ENCODE data around the gene BCAR1.
A peak's percentile ranks its signal among the peaks of the same experiment; 100 is the strongest.

Gene BCAR1

DNA sequence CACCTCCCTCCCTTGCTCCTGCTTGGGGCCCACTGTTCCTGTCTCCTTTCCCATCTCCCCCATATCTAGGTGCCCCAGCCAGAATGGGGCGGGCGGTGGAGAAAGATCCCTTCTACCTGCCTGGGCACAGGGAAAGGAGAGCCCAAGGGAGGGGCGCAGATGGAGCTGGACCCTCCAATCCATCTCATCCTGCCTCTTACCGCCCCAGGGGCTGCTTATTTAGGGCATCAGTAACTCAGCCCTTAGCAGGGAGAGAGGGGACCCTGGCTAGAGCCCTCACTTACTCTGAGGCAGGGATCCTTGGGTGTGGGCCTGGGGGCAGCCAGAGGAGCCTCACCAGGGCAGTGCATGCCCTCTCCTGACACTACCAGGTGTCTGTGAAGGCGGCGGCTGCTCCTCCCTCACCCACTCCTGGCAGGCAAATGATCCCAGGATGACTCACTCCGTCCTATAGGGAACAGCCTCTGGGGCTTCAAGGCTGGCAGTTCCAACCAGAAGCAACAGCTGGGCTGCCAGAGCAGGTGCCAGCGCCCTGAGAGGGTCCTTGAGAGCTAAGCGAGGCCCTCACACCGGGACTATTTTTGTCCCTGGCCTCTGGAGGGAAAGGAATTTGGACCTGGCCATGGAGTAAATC lies 16.3 kb upstream of the BCAR1 start:
- Histone ChIP-seq H3K56ac (ENCODE audit: low read length) (no peak overlapping the region), H2BK120ac (ENCODE audit: low read depth, low read length) (no peak overlapping the region), H3K18ac (ENCODE audit: low read length) (no peak overlapping the region), H2BK5ac (ENCODE audit: low read length) (no peak overlapping the region), H3K36me3 (ENCODE audit: control insufficient read depth, insufficient read depth, low read length) (peaks cover 2% of the 10 kb centered on the region), H2BK15ac (replicated peaks; ENCODE audit: low read depth) (no peak overlapping the region), H3K23ac (ENCODE audit: low read length) (no peak overlapping the region), H3K79me1 (ENCODE audit: low read length) (peaks cover 15% of the 10 kb centered on the region), H3K27ac (ENCODE audit: low read depth, low read length) (no peak overlapping the region), H3K27me3 (ENCODE audit: insufficient read depth, low read length, poor library complexity) (no peaks in the 10 kb centered on the region), H3K4ac (ENCODE audit: low read depth, low read length) (no peak overlapping the region), H3K4me3 (ENCODE audit: low read length) (no peak overlapping the region), H3K9ac (ENCODE audit: low read length) (no peak overlapping the region), H3K4me1 (ENCODE audit: control insufficient read depth, low read depth, low read length) (peaks cover 6% of the 10 kb centered on the region), H4K8ac (ENCODE audit: low read depth, low read length) (no peak overlapping the region), H3K4me2 (ENCODE audit: low read length) (no peak overlapping the region), H3K79me2 (ENCODE audit: control insufficient read depth, insufficient read depth, low read length) (peaks cover 28% of the 10 kb centered on the region), H4K5ac (ENCODE audit: low read length) (no peak overlapping the region), H2AK5ac (ENCODE audit: low read length) (no peak overlapping the region)
- DNase-seq, result peak; percentile 63
- no CpG with 5 or more reads among the region's 10 CpGs for WGBS (ENCODE audit: extremely low coverage, insufficient coverage, low lambda C conversion rate)

DNA sequence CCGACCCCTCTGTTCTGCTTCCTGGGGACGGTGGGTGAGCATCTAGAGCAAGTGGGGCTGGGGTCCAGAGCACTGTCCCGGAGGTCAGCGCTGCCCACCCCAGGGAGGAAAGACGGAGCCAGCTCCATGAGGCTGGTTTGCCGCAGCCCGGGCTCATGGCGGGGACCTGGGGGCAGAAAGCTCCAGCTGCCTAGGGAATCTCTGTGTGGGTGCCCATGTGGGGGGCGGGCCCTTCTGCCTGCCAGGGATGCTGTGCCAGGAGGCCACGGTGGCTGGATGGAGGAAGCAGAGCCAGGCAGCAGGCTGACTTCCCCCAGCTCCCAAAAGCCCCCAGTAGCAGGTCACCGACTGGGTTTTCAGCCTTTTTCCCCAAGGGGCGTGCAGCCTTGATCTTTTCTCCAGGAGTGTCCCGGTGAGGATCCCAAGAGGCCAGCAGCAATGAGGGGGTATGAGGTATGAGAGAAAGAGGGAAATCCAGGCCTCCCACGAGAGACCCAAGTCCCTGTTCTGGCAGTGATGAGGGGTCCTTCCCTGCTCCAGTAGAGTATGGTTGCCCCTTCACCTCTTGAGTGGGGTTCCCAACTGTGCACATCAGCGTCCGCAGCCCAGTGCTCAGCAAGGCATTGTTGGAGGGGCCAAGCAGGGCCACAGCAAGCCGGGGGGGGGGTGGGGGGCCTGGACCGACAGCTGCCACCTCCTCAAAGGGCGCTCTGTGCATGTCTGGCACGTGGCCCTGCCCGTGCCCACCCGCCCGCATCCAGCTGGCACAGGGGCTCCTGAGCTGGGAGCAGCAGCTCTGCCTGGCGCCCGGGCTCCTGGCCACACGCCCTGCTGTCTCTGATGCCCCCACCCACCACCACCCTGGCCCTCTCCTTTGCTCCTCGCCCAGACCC lies 15.6 kb upstream of the BCAR1 start:
- no peak overlapping the region for H2AK5ac ChIP-seq (ENCODE audit: low read length)
- H2BK120ac ChIP-seq (ENCODE audit: low read depth, low read length), result no peak overlapping the region
- no peak overlapping the region for H4K5ac ChIP-seq (ENCODE audit: low read length)
- peak overlapping the region; percentile 95 for H3K9ac ChIP-seq (ENCODE audit: low read length)
- no CpG with 5 or more reads among the region's 27 CpGs for WGBS (ENCODE audit: extremely low coverage, insufficient coverage, low lambda C conversion rate)
- peaks cover 6% of the 10 kb centered on the region for H3K4me1 ChIP-seq (ENCODE audit: control insufficient read depth, low read depth, low read length)
- H3K4me2 ChIP-seq (ENCODE audit: low read length), result no peak overlapping the region
- peak overlapping the region; percentile 94 for H3K56ac ChIP-seq (ENCODE audit: low read length)
- no peak overlapping the region for H2BK5ac ChIP-seq (ENCODE audit: low read length)
- no peak overlapping the region for H3K23ac ChIP-seq (ENCODE audit: low read length)
- no peak overlapping the region for H3K18ac ChIP-seq (ENCODE audit: low read length)
- no peak overlapping the region for H4K8ac ChIP-seq (ENCODE audit: low read depth, low read length)
- peak overlapping the region; percentile 64 for H3K4ac ChIP-seq (ENCODE audit: low read depth, low read length)
- H3K79me1 ChIP-seq (ENCODE audit: low read length), result peaks cover 22% of the 10 kb centered on the region
- H3K4me3 ChIP-seq (ENCODE audit: low read length), result no peak overlapping the region
- H2BK15ac ChIP-seq (replicated peaks; ENCODE audit: low read depth), result no peak overlapping the region
- H3K36me3 ChIP-seq (ENCODE audit: control insufficient read depth, insufficient read depth, low read length), result peaks cover 2% of the 10 kb centered on the region
- no peak for DNase-seq
- no peak overlapping the region for H3K27ac ChIP-seq (ENCODE audit: low read depth, low read length)
- no peaks in the 10 kb centered on the region for H3K27me3 ChIP-seq (ENCODE audit: insufficient read depth, low read length, poor library complexity)
- peaks cover 36% of the 10 kb centered on the region for H3K79me2 ChIP-seq (ENCODE audit: control insufficient read depth, insufficient read depth, low read length)

DNA sequence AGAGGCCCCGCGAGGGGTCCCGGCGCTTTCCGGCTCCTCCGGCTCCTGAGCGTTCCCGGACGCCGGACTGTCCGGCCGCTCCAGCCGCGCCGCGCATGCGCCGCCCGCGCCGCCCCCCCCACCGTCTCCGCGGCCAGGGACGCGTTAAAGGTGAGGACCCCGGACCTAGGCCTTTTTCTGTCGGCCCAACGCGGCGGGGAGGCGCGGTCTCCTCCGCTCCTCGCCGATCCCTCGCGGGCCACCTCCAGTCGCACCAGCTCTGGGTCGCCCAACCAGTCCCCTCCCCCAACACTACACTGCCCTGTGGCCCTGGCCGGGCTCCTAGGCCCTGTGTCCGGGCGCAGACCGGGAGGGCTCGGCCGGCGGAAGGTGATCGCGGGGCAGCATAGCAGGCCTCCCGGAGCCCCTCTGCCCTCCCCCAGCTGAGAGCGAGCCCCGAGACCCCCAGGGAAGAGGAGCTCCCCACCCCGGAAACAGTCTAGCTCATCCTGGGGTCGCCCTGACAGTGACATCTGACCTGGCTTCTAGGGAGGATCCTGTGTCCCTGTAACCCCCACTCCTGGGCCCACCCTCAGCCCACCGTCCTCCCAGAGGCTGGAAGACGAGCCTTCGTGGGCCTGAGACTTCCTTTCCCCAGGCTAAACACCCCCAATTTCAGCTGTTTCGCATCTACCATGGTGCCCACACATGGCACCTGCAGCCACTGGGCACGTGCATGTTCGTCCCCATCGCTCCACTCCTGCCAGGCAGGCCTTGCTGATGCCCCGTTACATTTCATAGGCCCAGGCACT lies 14.7 kb upstream of the BCAR1 start:
- no peak overlapping the region for H3K23ac ChIP-seq (ENCODE audit: low read length)
- H3K27ac ChIP-seq (ENCODE audit: low read depth, low read length), result peak overlapping the region; percentile 65

DNA sequence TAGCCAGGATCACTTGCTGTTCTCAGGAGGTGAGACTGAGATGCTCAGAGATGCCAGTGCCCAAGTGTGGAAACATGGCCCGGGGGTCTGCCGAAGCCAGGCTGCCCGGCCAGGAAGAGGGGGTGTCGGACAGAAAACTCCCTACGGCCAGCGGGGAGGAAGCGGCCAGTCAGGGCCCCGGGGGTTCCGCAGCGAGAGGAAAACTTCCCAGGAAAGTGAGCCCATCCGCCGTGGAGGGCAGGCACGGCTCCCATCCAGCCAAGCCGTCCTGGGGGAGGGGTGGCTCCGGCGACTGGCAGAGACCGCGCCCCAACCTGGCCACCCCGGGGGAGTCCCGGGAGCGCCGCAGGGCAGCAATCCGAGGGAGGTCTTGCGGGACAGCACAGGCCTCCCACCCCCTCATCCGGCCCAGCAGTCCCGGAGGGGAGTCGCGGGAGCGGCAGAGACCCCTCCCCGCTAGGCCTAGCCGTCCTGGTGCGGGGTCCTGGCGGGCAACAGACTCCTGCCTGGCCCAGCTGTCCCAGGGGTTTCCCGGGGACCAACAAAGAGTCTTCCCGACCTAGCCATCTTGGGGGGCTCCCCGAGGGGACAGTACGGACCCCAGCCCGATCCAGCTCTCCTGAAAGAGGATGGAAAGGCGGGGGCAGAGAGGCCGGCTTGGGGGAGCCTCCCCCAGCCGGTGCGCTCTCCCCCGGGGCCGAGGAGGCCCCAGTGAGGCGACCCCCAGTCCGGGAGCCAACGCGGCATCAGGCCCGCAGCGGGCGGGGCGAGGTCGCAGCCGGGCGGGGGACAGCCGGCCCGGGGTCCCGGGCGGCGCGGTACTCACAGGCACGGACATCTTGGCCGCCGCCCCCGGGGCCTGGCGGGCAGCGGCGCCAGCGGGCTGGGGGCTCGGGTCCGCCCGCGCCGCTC lies 13.8 kb upstream of the BCAR1 start:
- peak overlapping the region; percentile 87 for H3K4me3 ChIP-seq (ENCODE audit: low read length)
- whole genome bisulfite sequencing (ENCODE audit: extremely low coverage, insufficient coverage, low lambda C conversion rate), result no CpG with 5 or more reads among the region's 74 CpGs
- no peak overlapping the region for H4K5ac ChIP-seq (ENCODE audit: low read length)
- H3K27me3 ChIP-seq (ENCODE audit: insufficient read depth, low read length, poor library complexity), result no peaks in the 10 kb centered on the region
- peaks cover 2% of the 10 kb centered on the region for H3K36me3 ChIP-seq (ENCODE audit: control insufficient read depth, insufficient read depth, low read length)
- peak overlapping the region; percentile 65 for H3K27ac ChIP-seq (ENCODE audit: low read depth, low read length)
- H2AK5ac ChIP-seq (ENCODE audit: low read length), result no peak overlapping the region
- no peak overlapping the region for H2BK5ac ChIP-seq (ENCODE audit: low read length)
- H2BK15ac ChIP-seq (replicated peaks; ENCODE audit: low read depth), result no peak overlapping the region
- H3K79me2 ChIP-seq (ENCODE audit: control insufficient read depth, insufficient read depth, low read length), result peaks cover 45% of the 10 kb centered on the region
- peak overlapping the region; percentile 49 for H2BK120ac ChIP-seq (ENCODE audit: low read depth, low read length)
- peak overlapping the region; percentile 90 for H3K18ac ChIP-seq (ENCODE audit: low read length)
- peak overlapping the region; percentile 94 for H3K56ac ChIP-seq (ENCODE audit: low read length)
- H3K23ac ChIP-seq (ENCODE audit: low read length), result peak overlapping the region; percentile 45
- peak overlapping the region; percentile 90 for H3K4ac ChIP-seq (ENCODE audit: low read depth, low read length)
- peak overlapping the region; percentile 95 for H3K9ac ChIP-seq (ENCODE audit: low read length)
- DNase-seq, result no peak
- H3K4me2 ChIP-seq (ENCODE audit: low read length), result peak overlapping the region; percentile 85
- peaks cover 6% of the 10 kb centered on the region for H3K4me1 ChIP-seq (ENCODE audit: control insufficient read depth, low read depth, low read length)
- peak overlapping the region; percentile 77 for H4K8ac ChIP-seq (ENCODE audit: low read depth, low read length)
- peaks cover 30% of the 10 kb centered on the region for H3K79me1 ChIP-seq (ENCODE audit: low read length)

More for the DNA sequence above, 14.7 kb upstream of the BCAR1 start:
- Histone ChIP-seq H3K27me3 (ENCODE audit: insufficient read depth, low read length, poor library complexity) (no peaks in the 10 kb centered on the region), H3K79me2 (ENCODE audit: control insufficient read depth, insufficient read depth, low read length) (peaks cover 43% of the 10 kb centered on the region), H2BK120ac (ENCODE audit: low read depth, low read length) (peak overlapping the region; percentile 94), H3K9ac (ENCODE audit: low read length) (peak overlapping the region; percentile 95), H2AK5ac (ENCODE audit: low read length) (peak overlapping the region; percentile 45), H3K36me3 (ENCODE audit: control insufficient read depth, insufficient read depth, low read length) (peaks cover 2% of the 10 kb centered on the region), H4K8ac (ENCODE audit: low read depth, low read length) (no peak overlapping the region), H2BK5ac (ENCODE audit: low read length) (no peak overlapping the region), H3K4ac (ENCODE audit: low read depth, low read length) (peak overlapping the region; percentile 90), H3K4me2 (ENCODE audit: low read length) (peak overlapping the region; percentile 67), H3K56ac (ENCODE audit: low read length) (peak overlapping the region; percentile 94), H3K18ac (ENCODE audit: low read length) (peak overlapping the region; percentile 90), H3K79me1 (ENCODE audit: low read length) (peaks cover 28% of the 10 kb centered on the region), H4K5ac (ENCODE audit: low read length) (no peak overlapping the region), H2BK15ac (replicated peaks; ENCODE audit: low read depth) (no peak overlapping the region), H3K4me3 (ENCODE audit: low read length) (peak overlapping the region; percentile 87), H3K4me1 (ENCODE audit: control insufficient read depth, low read depth, low read length) (peaks cover 6% of the 10 kb centered on the region)
- peak; percentile 91 for DNase-seq
- no CpG with 5 or more reads among the region's 62 CpGs for WGBS (ENCODE audit: extremely low coverage, insufficient coverage, low lambda C conversion rate)

DNA sequence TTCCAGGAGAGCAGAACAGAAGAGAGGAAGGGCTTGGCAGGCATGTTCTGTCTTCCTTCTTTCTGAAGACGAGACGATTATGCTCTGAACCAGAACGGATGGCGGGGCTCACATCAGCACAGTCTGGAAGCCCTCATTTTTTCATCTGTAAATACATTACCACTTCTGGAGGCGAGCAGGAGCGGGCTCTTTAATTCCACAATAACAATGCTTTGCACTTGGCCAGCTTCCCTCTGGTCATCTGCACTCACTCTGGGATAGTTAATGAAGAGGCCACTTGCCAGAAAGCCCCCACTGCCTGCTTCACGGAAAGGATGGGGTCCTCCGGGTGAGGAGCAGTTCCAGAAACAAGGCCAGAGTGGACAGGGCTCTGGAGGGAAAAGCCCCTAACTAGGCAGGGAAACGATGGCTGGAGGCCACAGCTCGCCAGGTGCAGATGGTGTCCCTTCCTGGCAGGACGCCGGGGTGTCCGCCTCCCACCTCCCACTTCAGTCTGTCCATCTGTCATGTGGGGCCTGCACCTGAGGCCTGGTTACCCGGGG lies 13.1 kb upstream of the BCAR1 start:
- Histone ChIP-seq H4K8ac (ENCODE audit: low read depth, low read length) (no peak overlapping the region), H3K18ac (ENCODE audit: low read length) (no peak overlapping the region), H3K27ac (ENCODE audit: low read depth, low read length) (no peak overlapping the region), H2BK120ac (ENCODE audit: low read depth, low read length) (no peak overlapping the region), H2BK15ac (replicated peaks; ENCODE audit: low read depth) (no peak overlapping the region), H2AK5ac (ENCODE audit: low read length) (no peak overlapping the region), H3K4ac (ENCODE audit: low read depth, low read length) (no peak overlapping the region), H3K36me3 (ENCODE audit: control insufficient read depth, insufficient read depth, low read length) (peaks cover 2% of the 10 kb centered on the region), H2BK5ac (ENCODE audit: low read length) (no peak overlapping the region), H3K9ac (ENCODE audit: low read length) (peak overlapping the region; percentile 95), H3K4me1 (ENCODE audit: control insufficient read depth, low read depth, low read length) (peaks cover 6% of the 10 kb centered on the region), H3K4me3 (ENCODE audit: low read length) (peak overlapping the region; percentile 87), H3K4me2 (ENCODE audit: low read length) (peak overlapping the region; percentile 85), H3K23ac (ENCODE audit: low read length) (no peak overlapping the region), H3K27me3 (ENCODE audit: insufficient read depth, low read length, poor library complexity) (no peaks in the 10 kb centered on the region), H3K56ac (ENCODE audit: low read length) (peak overlapping the region; percentile 94), H4K5ac (ENCODE audit: low read length) (no peak overlapping the region), H3K79me1 (ENCODE audit: low read length) (peaks cover 30% of the 10 kb centered on the region), H3K79me2 (ENCODE audit: control insufficient read depth, insufficient read depth, low read length) (peaks cover 50% of the 10 kb centered on the region)
- no peak for DNase-seq
- no CpG with 5 or more reads among the region's 14 CpGs for WGBS (ENCODE audit: extremely low coverage, insufficient coverage, low lambda C conversion rate)
